Adrenal gland (tissue), 12 donors: Measurements from ENCODE around the gene P2RY2. TPM values are rescaled to one million over a fixed set of nuclear protein-coding genes. Genes with fewer than 3 reads are reported as not detected.

Source experiments
- DNase-seq, 7 donors: peaks; one replicate each; pipeline ENCODE4 v3.0.0-alpha.2; 2019 to 2020
- H3K27ac ChIP-seq, 5 donors: fragments of 200-600 bp; sonication (generic) in 4 of 5; 1 replicate in 3 of 5; 2 replicates in 2 of 5; pipeline versions ENCODE4 v1.5.1 to v1.8.0; 2016 to 2020; ENCODE audit warnings: mild to moderate bottlenecking in 1 of 5
- H3K27me3 ChIP-seq: fragments of 200-600 bp; 2 replicates; pipeline ENCODE4 v1.8.0; 2021
- H3K36me3 ChIP-seq, 2 donors: fragments of 200-600 bp; replicated peaks in 1 of 2; 1 replicate in 1 of 2; 2 replicates in 1 of 2; pipeline versions ENCODE4 v1.5.1 to v1.8.0; 2018 to 2022
- H3K4me1 ChIP-seq, 2 donors: fragments of 200-600 bp; replicated peaks in 1 of 2; 1 replicate in 1 of 2; 2 replicates in 1 of 2; pipeline versions ENCODE4 v1.5.1 to v1.8.0; 2018 to 2021
- H3K4me3 ChIP-seq, 4 donors: fragments of 200-600 bp; sonication (generic) in 3 of 4; one replicate each; pipeline ENCODE4 v1.5.1; 2016 to 2018
- H3K9me3 ChIP-seq, 3 donors: fragments of 200-600 bp; sonication (generic) in 1 of 3; replicated peaks in 1 of 3; 1 replicate in 2 of 3; 2 replicates in 1 of 3; pipeline versions ENCODE4 v1.5.1 to v1.8.0; 2016 to 2021
- POLR2A ChIP-seq, 2 donors: fragments of 450-650 bp; IDR thresholded peaks; one replicate each; pipeline ENCODE4 v1.6.1; 2017; ENCODE audit warnings: antibody characterized with exemption in 2 of 2, mild to moderate bottlenecking in 2 of 2, moderate library complexity in 1 of 2
- WGBS, 4 donors: extraction: QIAGEN DNeasy Blood & Tissue Kit in 2 of 4; methylation state at CpG; one replicate each; pipeline versions ENCODE4 v1.1.5 to v1.1.7; 2013 to 2017; 5-methylcytosine and 5-hydroxymethylcytosine counted together
- intact Hi-C, 2 donors: fragments of 100-400 bp; cut with DNase I; formaldehyde crosslinking; loops; one replicate each; pipeline versions ENCODE4 v1.14.1 to v1.15.0; 2022 to 2023
- polyA plus RNA-seq, 3 donors: library from polyadenylated mRNA; stranded (reverse); fragments of 200-250 nt in 2 of 3; fragments of 350-450 nt in 1 of 3; fragmentation: Illumina TruSeq in 1 of 3; extraction: RNeasy Lipid Tissue Mini Kit (QIAGEN cat#74804) in 1 of 3; gene quantifications; one replicate each; pipeline ENCODE4 v1.2.3, GENCODE V29; 2013 to 2014
- total RNA-seq, 9 donors: library from RNA; depleted of rRNA in 4 of 9; stranded (reverse); fragments of >200 nt in 4 of 9; fragments of 120-200 nt in 1 of 9; fragmentation: NEBNext Ultra II Directional in 1 of 9; extraction: Animal tissue kit (Norgen Biotek cat#: 25700) in 1 of 9; gene quantifications; one replicate each; pipeline versions ENCODE4 v1.1.0 to v1.2.4, GENCODE V29; 2013 to 2023
- TF ChIP-seq, protein P1 (sequence below), 6 experiments: fragments of 450-650 bp in 4 of 6; fragments of 200-600 bp in 2 of 6; sonication (generic) in 1 of 6; IDR thresholded peaks; 1 replicate in 5 of 6; 2 replicates in 1 of 6; pipeline versions ENCODE4 v1.5.1 to v1.8.0; 2016 to 2021; ENCODE audit warnings: antibody characterized with exemption in 6 of 6, mild to moderate bottlenecking in 2 of 6, moderate library complexity in 1 of 6
- donor health status: healthy with polysubstance abuse.
- donor health status: Bipolar disorder and iron deficiency.
- donor health status: DM: yes; HTN: yes; CAD: no.
- donor health status: DM: no; HTN: no; CAD: no.
- donor health status: DM: no; HTN: no; CAD: no.
- donor health status: DM: yes; HTN: yes; CAD: no.

P2RY2 gene
- total and polyA plus RNA-seq, 12 donors: 1.3 to 51.6 (median 7.6) TPM

- Histone ChIP-seq H3K4me3 (no peak overlapping the region), H3K36me3 (no peaks in the 10 kb centered on the region), H3K27ac (no peak overlapping the region), H3K27me3 (no peaks in the 10 kb centered on the region), H3K9me3 (no peaks in the 10 kb centered on the region), H3K4me1 (peaks cover 14 to 47% of the 10 kb centered on the region in 2 donors)
- WGBS, 4 donors: 74 to 82% (median 77%) methylated on average over 8 of the region's 8 CpGs
- DNase-seq: no peak
- TF ChIP-seq, protein P1, sequence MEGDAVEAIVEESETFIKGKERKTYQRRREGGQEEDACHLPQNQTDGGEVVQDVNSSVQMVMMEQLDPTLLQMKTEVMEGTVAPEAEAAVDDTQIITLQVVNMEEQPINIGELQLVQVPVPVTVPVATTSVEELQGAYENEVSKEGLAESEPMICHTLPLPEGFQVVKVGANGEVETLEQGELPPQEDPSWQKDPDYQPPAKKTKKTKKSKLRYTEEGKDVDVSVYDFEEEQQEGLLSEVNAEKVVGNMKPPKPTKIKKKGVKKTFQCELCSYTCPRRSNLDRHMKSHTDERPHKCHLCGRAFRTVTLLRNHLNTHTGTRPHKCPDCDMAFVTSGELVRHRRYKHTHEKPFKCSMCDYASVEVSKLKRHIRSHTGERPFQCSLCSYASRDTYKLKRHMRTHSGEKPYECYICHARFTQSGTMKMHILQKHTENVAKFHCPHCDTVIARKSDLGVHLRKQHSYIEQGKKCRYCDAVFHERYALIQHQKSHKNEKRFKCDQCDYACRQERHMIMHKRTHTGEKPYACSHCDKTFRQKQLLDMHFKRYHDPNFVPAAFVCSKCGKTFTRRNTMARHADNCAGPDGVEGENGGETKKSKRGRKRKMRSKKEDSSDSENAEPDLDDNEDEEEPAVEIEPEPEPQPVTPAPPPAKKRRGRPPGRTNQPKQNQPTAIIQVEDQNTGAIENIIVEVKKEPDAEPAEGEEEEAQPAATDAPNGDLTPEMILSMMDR (IDR thresholded peaks at IDR 0.05): no peak
- no peak for TF ChIP-seq POLR2A (IDR thresholded peaks at IDR 0.05)
- intact Hi-C loops: loop anchor here (5.0 to 10.0 kb wide), 2 partner anchors 249 to 457 kb away; no protein-coding TSS in a partner anchor
Observed at GRCh38 chr11:73171436-73172161, 46.5 kb upstream of the P2RY2 start.

DNA sequence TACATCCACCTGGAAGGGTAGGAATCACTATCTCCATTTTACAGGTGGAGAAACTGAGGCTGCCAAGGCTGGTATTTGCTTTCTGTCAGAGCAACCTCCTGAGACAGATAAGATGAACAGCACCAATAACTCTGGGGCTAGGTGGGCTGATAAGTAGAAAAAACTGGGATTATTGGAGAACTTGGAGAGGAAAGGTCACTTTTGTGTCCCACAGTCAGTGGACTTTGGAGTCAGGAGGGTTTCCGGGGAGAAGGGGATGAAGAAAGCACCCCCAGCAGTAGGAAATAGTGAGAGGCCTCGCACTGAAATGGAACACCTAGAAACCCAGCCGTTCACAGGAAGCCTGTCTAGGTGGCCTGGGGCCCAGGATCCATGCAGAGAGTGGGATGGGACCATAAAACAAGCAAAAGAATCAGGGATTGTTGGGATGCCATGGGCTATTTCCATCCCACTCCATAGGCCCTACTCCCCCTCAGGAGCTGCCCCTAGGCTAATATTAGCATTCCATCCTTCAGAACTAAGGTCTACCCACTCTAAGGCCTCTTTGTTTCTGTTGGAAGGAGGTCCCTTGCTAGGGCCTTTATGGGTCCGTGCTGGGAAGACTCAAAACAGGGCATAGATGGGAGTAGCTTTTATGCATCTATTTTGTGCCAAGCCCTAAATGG is 45.0 kb upstream of the P2RY2 start:
- no peaks in the 10 kb centered on the region for H3K27me3 ChIP-seq
- H3K27ac ChIP-seq: peak overlapping the region in 1 of 5 donors; percentile 43
- intact Hi-C loops: loop anchor here (5.0 to 10.0 kb wide), 2 partner anchors 251 to 458 kb away; no protein-coding TSS in a partner anchor
- no peak overlapping the region for H3K4me3 ChIP-seq
- DNase-seq: no peak
- TF ChIP-seq, protein P1 (IDR thresholded peaks at IDR 0.05): no peak
- TF ChIP-seq POLR2A (IDR thresholded peaks at IDR 0.05): no peak
- H3K4me1 ChIP-seq: peaks cover 14 to 48% of the 10 kb centered on the region in 2 donors
- no peaks in the 10 kb centered on the region for H3K9me3 ChIP-seq
- WGBS, 4 donors: 82 to 93% (median 88%) methylated on average over 4 of the region's 4 CpGs
- no peaks in the 10 kb centered on the region for H3K36me3 ChIP-seq

DNA sequence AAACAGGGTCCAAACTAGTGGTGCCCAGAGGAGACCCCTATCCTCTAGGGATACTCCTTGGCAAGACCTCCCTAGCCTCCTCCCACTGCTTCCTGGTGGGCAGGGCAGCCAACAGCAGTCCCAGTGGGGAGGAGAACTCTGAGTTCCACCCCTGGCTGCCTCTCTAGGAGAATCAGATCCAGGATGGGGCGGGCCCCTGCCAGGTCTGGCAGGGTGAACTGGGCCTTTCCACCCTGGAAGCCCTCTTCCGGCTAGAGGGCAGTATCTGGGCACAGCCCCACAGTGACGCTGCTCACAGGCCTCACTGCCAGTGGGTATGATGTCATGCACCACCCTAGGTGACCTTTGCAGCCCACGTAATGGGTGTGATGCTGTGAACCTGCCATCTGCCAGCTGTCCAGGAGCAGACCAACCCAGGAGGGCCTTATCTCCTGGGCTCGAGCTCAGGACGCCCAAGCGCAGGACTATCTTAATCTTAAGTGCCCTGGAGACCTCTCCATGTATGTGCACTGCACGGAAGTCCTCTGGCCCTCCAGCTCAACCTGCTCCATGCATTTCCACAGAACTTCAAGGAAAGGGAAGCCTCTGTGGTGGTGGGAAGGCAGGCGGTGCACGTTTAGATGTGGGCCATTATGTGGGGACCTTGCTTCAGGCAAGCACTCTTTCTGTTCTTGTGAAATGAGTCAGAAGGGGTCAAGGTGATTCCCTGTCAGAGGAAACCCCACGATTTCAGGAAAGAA is 44.2 kb upstream of the P2RY2 start:
- Histone ChIP-seq H3K4me1 (peaks cover 13 to 43% of the 10 kb centered on the region in 2 donors), H3K27ac (peak overlapping the region in 1 of 5 donors; percentile 43), H3K4me3 (no peak overlapping the region), H3K9me3 (no peaks in the 10 kb centered on the region), H3K27me3 (no peaks in the 10 kb centered on the region), H3K36me3 (no peaks in the 10 kb centered on the region)
- 59 to 72% (median 65%) methylated on average over 7 to 11 of the region's 11 CpGs for WGBS, 4 donors
- no peak for TF ChIP-seq POLR2A (IDR thresholded peaks at IDR 0.05)
- TF ChIP-seq, protein P1 (IDR thresholded peaks at IDR 0.05): no peak
- peak in 3 of 7 donors; percentile 59 to 71 (median 63) for DNase-seq
- intact Hi-C loops: loop anchor here (5.0 to 10.0 kb wide), 2 partner anchors 252 to 459 kb away; no protein-coding TSS in a partner anchor

DNA sequence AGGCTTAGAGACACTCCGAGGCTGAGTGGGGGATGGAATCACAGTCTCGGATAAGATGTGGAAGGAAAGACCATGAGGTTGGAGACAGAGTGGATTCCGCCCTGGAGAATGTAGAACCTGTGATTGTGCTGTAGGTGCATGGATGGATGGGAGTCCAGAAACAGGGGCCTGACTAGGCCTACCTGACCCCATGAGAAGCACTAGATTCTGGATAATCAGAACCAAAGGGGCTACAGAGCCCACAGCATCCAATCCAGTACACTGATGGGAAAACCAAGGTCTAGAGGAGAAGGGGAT is 43.6 kb upstream of the P2RY2 start:
- Histone ChIP-seq H3K27ac (peak overlapping the region in 2 of 5 donors; percentile 43 to 79), H3K4me1 (peaks cover 13 to 39% of the 10 kb centered on the region in 2 donors)
- intact Hi-C loops: loop anchor here (5.0 to 10.0 kb wide), 2 partner anchors 252 to 460 kb away; no protein-coding TSS in a partner anchor

More for the DNA sequence above, 43.6 kb upstream of the P2RY2 start:
- DNase-seq: no peak
- Histone ChIP-seq H3K9me3 (no peaks in the 10 kb centered on the region), H3K36me3 (no peaks in the 10 kb centered on the region), H3K27me3 (no peaks in the 10 kb centered on the region), H3K4me3 (no peak overlapping the region)
- WGBS, 4 donors: 60 to 81% (median 70%) methylated on average over 3 of the region's 3 CpGs
- TF ChIP-seq, protein P1 (IDR thresholded peaks at IDR 0.05): no peak
- no peak for TF ChIP-seq POLR2A (IDR thresholded peaks at IDR 0.05)
